ENCODE results near the gene HNF4A. TPM values are rescaled to one million over a fixed set of nuclear protein-coding genes. Genes with fewer than 3 reads are reported as not detected.
A peak's percentile ranks its signal among the peaks of the same experiment; 100 is the strongest.

HNF4A gene
- total and polyA plus RNA-seq, 2 of the 13 experiments (the other 11 are each of a cell fraction or from before 2014, with no cell fraction given), result 80.9 to 169 TPM

- no peak for TF ChIP-seq STAT6 (CRISPR knock-in tag; IDR thresholded peaks at IDR 0.05; ENCODE audit: borderline replicate concordance)
- TF ChIP-seq ZBTB25 (CRISPR knock-in tag; IDR thresholded peaks at IDR 0.05), result peak; percentile 28; the same call in 1 of the 2 replicates
- no peak for TF ChIP-seq NR2F1 (CRISPR knock-in tag; IDR thresholded peaks at IDR 0.05)
- no peak for TF ChIP-seq ZFP90 (CRISPR knock-in tag; IDR thresholded peaks at IDR 0.05; ENCODE audit: borderline replicate concordance)
- TF ChIP-seq JUNB (CRISPR knock-in tag; IDR thresholded peaks at IDR 0.05; ENCODE audit: borderline replicate concordance), result no peak
- TF ChIP-seq MYPOP (CRISPR knock-in tag; IDR thresholded peaks at IDR 0.05), result no peak
- no peak for TF ChIP-seq ZNF782 (CRISPR knock-in tag; IDR thresholded peaks at IDR 0.05; ENCODE audit: borderline replicate concordance)
- TF ChIP-seq ZBTB3 (CRISPR knock-in tag; IDR thresholded peaks at IDR 0.05; ENCODE audit: borderline replicate concordance, low read depth), result no peak; the same call in 1 of the 2 replicates
- TF ChIP-seq SMAD1 (CRISPR knock-in tag; IDR thresholded peaks at IDR 0.05; ENCODE audit: borderline replicate concordance, low read depth), result no peak
- no peak for TF ChIP-seq MAZ (IDR thresholded peaks at IDR 0.05; ENCODE audit: borderline replicate concordance, low read depth, low read length)
- TF ChIP-seq MAZ (CRISPR knock-in tag; IDR thresholded peaks at IDR 0.05; ENCODE audit: low read depth), result no peak; the same call in 1 of the 2 replicates
- no peak for TF ChIP-seq HNRNPL (IDR thresholded peaks at IDR 0.05; ENCODE audit: low read depth, low read length)
- TF ChIP-seq SMAD9 (CRISPR knock-in tag; IDR thresholded peaks at IDR 0.05), result no peak; the same call in 1 of the 2 replicates
- no peak for TF ChIP-seq CAMTA2 (CRISPR knock-in tag; IDR thresholded peaks at IDR 0.05; ENCODE audit: borderline replicate concordance)
- no peak for TF ChIP-seq CBFB (CRISPR knock-in tag; IDR thresholded peaks at IDR 0.05)
- no peak; the same call in 1 of the 2 replicates for TF ChIP-seq ZFX (CRISPR knock-in tag; IDR thresholded peaks at IDR 0.05; ENCODE audit: low read depth)
- no peak for TF ChIP-seq NFRKB (IDR thresholded peaks at IDR 0.05)
- TF ChIP-seq TEF (CRISPR knock-in tag; IDR thresholded peaks at IDR 0.05), result no peak
- no peak for TF ChIP-seq AGO2 (optimal IDR thresholded peaks at IDR 0.05; ENCODE audit: low read depth, low read length)
- no peak for TF ChIP-seq LRRFIP1 (CRISPR knock-in tag; conservative IDR thresholded peaks at IDR 0.05)
- TF ChIP-seq ZC3H13 (CRISPR knock-in tag; IDR thresholded peaks at IDR 0.05), result no peak
- TF ChIP-seq SATB2 (CRISPR knock-in tag; IDR thresholded peaks at IDR 0.05), result no peak
These were observed 105.8 kb downstream of the HNF4A start (continued) for GRCh38 chr20:44461142-44461802.
